Esophagus muscularis mucosa (tissue), 4 donors: ENCODE measurements around the gene CPNE7. TPM values are rescaled to one million over a fixed set of nuclear protein-coding genes. Genes with fewer than 3 reads are reported as not detected.

Source experiments
- DNase-seq: peaks from one replicate; pipeline ENCODE4 v3.0.0-alpha.2; 2017; ENCODE audit errors: extremely low spot score
- H3K27ac ChIP-seq, 4 donors: fragments of 200-600 bp; sonication (generic); replicated peaks in 1 of 4; 1 replicate in 3 of 4; 2 replicates in 1 of 4; pipeline ENCODE4 v1.5.1; 2016 to 2019; ENCODE audit warnings: mild to moderate bottlenecking in 1 of 4
- H3K27me3 ChIP-seq, 4 donors: fragments of 200-600 bp; sonication (generic); one replicate each; pipeline versions ENCODE4 v1.5.1 to v1.6.0; 2016 to 2019
- H3K36me3 ChIP-seq, 4 donors: fragments of 200-600 bp; sonication (generic); one replicate each; pipeline ENCODE4 v1.5.1; 2016 to 2019
- H3K4me1 ChIP-seq, 4 donors: fragments of 200-600 bp; sonication (generic); one replicate each; pipeline ENCODE4 v1.5.1; 2016 to 2019
- H3K4me3 ChIP-seq, 4 donors: fragments of 200-600 bp; sonication (generic); 1 replicate in 2 of 4; 2 replicates in 2 of 4; pipeline ENCODE4 v1.5.1; 2016 to 2019; ENCODE audit warnings: mild to moderate bottlenecking in 4 of 4, moderate library complexity in 1 of 4
- H3K9me3 ChIP-seq, 4 donors: fragments of 200-600 bp; sonication (generic); 1 replicate in 3 of 4; 2 replicates in 1 of 4; pipeline ENCODE4 v1.5.1; 2016 to 2019
- EP300 ChIP-seq: sonication (generic); formaldehyde crosslinking; IDR thresholded peaks from one replicate; pipeline ENCODE4 v1.6.1; 2017; ENCODE audit warnings: antibody characterized with exemption
- POLR2A ChIP-seq: fragments of 450-650 bp; IDR thresholded peaks from one replicate; pipeline ENCODE4 v1.6.1; 2017; ENCODE audit warnings: antibody characterized with exemption, moderate library complexity, mild to moderate bottlenecking, low read depth
- POLR2AphosphoS5 ChIP-seq, 2 donors: sonication (generic); formaldehyde crosslinking; IDR thresholded peaks; one replicate each; pipeline ENCODE4 v1.6.1; 2017; ENCODE audit warnings: antibody characterized with exemption in 2 of 2
- WGBS: methylation state at CpG from one replicate; pipeline ENCODE4 v1.1.5; 2018; 5-methylcytosine and 5-hydroxymethylcytosine counted together
- intact Hi-C: fragments of 100-400 bp; cut with DNase I; formaldehyde crosslinking; loops from one replicate; pipeline ENCODE4 v1.15.1; 2023
- total RNA-seq, 4 donors: library from RNA; depleted of rRNA; stranded (reverse); fragments of >200 nt; gene quantifications; one replicate each; pipeline versions ENCODE4 v1.1.0 to v1.2.1, GENCODE V29; 2016
- TF ChIP-seq, protein P1 (sequence below), 3 experiments: fragments of 200-600 bp in 2 of 3; fragments of 450-650 bp in 1 of 3; sonication (generic) in 2 of 3; IDR thresholded peaks; one replicate each; pipeline ENCODE4 v1.5.1; 2017 to 2019; ENCODE audit warnings: antibody characterized with exemption in 3 of 3, mild to moderate bottlenecking in 2 of 3, moderate library complexity in 1 of 3

The CPNE7 gene
- total RNA-seq, 4 donors from 2014 or later, result 0.83 to 1.7 (median 1.4) TPM; not detected in 1

DNA sequence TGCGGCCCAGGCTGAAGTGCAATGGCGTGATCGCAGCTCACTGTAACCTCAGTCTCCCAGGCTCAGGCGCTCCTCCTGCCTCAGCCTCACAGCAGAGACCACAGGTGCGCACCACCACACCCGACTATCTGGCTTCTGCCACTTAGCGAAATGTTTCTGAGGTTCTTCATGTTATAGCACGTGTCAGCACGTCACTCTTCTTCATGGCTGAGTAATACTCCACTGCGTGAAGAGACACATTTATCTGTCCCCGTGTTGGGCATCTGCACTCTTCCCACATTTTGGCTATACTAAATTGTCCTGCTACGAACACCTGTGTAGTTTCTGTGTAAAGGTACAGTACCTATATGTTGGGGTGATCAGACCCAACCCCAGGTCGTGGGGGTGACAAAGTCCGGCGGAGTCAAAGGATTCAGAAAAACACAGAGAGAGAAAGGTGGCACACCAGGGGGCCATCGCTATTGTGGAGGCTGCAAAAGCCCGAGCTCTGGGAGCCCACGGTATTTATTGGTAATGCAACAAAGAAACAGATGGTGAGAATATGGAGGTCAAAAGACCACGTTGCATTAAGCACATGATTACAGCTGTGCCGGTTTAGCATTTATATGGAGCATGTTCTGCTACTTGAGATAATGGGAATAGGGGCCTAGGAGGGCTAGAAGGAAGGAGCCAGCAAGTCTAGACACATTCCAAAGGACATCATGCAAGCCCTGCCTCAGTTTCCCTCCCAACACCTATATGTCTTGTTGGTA is 37.0 kb downstream of the CPNE7 start:
- H3K4me1 ChIP-seq, result peaks cover 0 to 7% (median 0%) of the 10 kb centered on the region in 4 donors
- intact Hi-C loops, result no loop called here
- TF ChIP-seq EP300 (no peak), POLR2A (no peak), POLR2AphosphoS5 (IDR thresholded peaks at IDR 0.05) (no peak)
- TF ChIP-seq, protein P1, sequence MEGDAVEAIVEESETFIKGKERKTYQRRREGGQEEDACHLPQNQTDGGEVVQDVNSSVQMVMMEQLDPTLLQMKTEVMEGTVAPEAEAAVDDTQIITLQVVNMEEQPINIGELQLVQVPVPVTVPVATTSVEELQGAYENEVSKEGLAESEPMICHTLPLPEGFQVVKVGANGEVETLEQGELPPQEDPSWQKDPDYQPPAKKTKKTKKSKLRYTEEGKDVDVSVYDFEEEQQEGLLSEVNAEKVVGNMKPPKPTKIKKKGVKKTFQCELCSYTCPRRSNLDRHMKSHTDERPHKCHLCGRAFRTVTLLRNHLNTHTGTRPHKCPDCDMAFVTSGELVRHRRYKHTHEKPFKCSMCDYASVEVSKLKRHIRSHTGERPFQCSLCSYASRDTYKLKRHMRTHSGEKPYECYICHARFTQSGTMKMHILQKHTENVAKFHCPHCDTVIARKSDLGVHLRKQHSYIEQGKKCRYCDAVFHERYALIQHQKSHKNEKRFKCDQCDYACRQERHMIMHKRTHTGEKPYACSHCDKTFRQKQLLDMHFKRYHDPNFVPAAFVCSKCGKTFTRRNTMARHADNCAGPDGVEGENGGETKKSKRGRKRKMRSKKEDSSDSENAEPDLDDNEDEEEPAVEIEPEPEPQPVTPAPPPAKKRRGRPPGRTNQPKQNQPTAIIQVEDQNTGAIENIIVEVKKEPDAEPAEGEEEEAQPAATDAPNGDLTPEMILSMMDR (IDR thresholded peaks at IDR 0.05), result no peak
- 83% methylated on average over 20 of the region's 20 CpGs for WGBS
- H3K36me3 ChIP-seq, result no peaks in the 10 kb centered on the region
- no peak for DNase-seq
- H3K4me3 ChIP-seq, result no peak overlapping the region
- H3K27ac ChIP-seq, result no peak overlapping the region
- H3K9me3 ChIP-seq, result no peaks in the 10 kb centered on the region
- H3K27me3 ChIP-seq, result peaks cover 0 to 89% (median 7%) of the 10 kb centered on the region in 4 donors

DNA sequence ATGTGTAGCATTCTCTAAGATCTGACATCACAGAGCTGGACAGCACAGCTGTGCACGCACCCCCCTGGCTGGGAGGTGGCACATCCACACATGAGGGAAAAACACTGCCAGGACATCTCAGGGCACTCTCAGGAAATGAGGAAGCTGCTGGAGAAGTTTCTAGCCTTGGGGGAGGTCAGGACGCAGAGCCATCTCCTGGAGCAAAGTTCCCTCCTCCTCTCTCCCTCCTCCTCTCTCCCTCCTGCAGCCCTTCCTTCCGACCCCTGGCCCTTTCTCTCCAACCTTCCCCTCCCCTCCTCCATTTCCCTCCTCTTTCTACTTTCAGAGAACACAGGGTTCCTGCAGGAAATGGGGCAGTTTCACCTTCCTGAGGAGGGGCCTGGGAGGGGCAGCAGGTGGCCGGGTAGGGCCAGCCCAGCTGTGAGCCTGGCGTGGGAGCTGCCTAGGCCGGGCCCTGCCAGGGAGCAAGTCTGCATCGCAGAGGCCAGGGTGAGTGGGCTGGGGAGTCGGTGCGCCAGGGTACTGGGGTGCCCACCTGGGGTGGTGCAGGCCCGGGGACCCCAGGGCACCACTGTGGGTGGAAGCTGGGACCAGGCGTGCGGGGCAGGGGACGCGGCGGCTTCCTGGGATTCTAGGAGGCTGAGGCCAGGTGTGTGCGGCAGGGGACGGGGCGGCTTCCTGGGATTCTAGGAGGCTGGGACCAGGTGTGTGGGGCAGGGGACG is 37.8 kb downstream of the CPNE7 start, which contains the start of gene DPEP1:
DPEP1 (plus strand) TSS at position 412 of the 723 bp plus-strand sequence. CDS start 16,769 bp downstream, outside the sequence.
- peaks cover 0 to 7% (median 0%) of the 10 kb centered on the region in 4 donors for H3K4me1 ChIP-seq
- H3K36me3 ChIP-seq, result no peaks in the 10 kb centered on the region
- no peak within 1 kb of the TSS for H3K4me3 ChIP-seq
- H3K27me3 ChIP-seq, result peaks cover 0 to 90% (median 7%) of the 10 kb centered on the region in 4 donors
- intact Hi-C loops, result no loop called here
- H3K27ac ChIP-seq, result no peak within 1 kb of the TSS
- no peak for DNase-seq
- TF ChIP-seq, protein P1 (IDR thresholded peaks at IDR 0.05), result no peak
- TF ChIP-seq EP300, result no peak
- TF ChIP-seq POLR2AphosphoS5 (IDR thresholded peaks at IDR 0.05), result no peak
- TF ChIP-seq POLR2A, result no peak
- WGBS, result 73% methylated on average over 11 of the region's 19 CpGs
- no peaks in the 10 kb centered on the region for H3K9me3 ChIP-seq

DNA sequence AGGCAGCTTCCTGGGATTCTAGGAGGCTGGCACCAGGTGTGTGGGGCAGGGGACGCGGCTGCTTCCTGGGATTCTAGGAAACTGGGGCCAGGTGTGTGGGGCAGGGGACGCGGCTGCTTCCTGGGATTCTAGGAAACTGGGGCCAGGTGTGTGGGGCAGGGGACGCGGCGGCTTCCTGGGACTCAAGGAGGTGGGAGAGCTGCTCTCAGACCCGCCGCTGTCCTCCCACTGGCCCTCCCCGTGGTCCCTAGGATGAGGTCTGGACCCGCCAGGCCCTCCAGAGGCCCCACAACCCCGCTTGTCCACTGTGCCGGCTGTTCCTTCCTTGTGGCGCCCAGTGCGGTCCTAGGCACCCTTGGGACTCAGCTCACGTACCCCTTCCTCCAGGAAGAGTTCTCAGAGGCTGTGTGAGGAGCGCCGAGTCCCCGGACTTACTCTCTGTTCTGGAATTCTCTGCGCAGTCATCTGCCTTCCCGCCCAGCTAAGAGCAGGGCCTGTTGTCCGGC is 38.4 kb downstream of the CPNE7 start:
- WGBS, result 91% methylated on average over 22 of the region's 22 CpGs
- Histone ChIP-seq H3K4me1 (peaks cover 0 to 7% (median 0%) of the 10 kb centered on the region in 4 donors), H3K36me3 (no peaks in the 10 kb centered on the region), H3K9me3 (no peaks in the 10 kb centered on the region), H3K4me3 (no peak overlapping the region), H3K27me3 (peaks cover 0 to 88% (median 7%) of the 10 kb centered on the region in 4 donors), H3K27ac (no peak overlapping the region)
- intact Hi-C loops, result no loop called here
- TF ChIP-seq EP300 (no peak), POLR2AphosphoS5 (IDR thresholded peaks at IDR 0.05) (no peak), POLR2A (no peak)
- TF ChIP-seq, protein P1 (IDR thresholded peaks at IDR 0.05), result no peak
- no peak for DNase-seq

DNA sequence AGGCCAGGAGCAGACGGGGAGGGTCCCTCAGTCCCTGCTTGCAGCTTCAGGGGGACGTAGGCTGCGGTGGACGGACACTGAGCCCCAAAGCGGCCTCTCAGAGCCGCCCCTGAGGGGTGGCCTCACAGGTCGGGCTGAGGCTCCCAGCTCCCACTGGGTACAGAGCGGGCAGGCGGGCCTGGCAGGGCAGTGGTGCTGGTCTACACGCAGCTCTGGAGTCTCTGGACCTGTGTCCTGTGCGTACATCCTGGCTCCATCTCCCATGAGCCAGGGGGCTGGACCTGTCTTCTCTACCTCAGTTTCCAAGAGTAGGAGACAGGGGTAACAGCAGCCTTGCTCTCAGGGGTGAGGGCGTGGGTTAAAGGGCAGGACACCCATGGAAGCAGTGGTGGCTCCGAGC is 39.6 kb downstream of the CPNE7 start:
- 63% methylated on average over 4 of the region's 13 CpGs for WGBS
- peaks cover 0 to 86% (median 9%) of the 10 kb centered on the region in 4 donors for H3K27me3 ChIP-seq
- DNase-seq, result no peak
- no peak overlapping the region for H3K4me3 ChIP-seq
- peaks cover 0 to 7% (median 0%) of the 10 kb centered on the region in 4 donors for H3K4me1 ChIP-seq
- H3K9me3 ChIP-seq, result no peaks in the 10 kb centered on the region
- intact Hi-C loops, result no loop called here
- TF ChIP-seq, protein P1 (IDR thresholded peaks at IDR 0.05), result no peak
- no peak for TF ChIP-seq EP300
- TF ChIP-seq POLR2AphosphoS5 (IDR thresholded peaks at IDR 0.05), result no peak
- no peak for TF ChIP-seq POLR2A
- no peaks in the 10 kb centered on the region for H3K36me3 ChIP-seq
- H3K27ac ChIP-seq, result no peak overlapping the region
